22Rv1 (cell line): ENCODE results near the gene TREH.

ENCODE experiments used
- H3K27ac ChIP-seq: fragments of 450-650 bp; 2 replicates; pipeline ENCODE4 v1.5.1; 2017
- CTCF ChIP-seq: fragments of 450-650 bp; IDR thresholded peaks from 2 replicates; pipeline ENCODE4 v1.5.1; 2017; ENCODE audit warnings: mild to moderate bottlenecking
- ZFX ChIP-seq: fragments of 450-650 bp; IDR thresholded peaks from 2 replicates; pipeline ENCODE4 v1.6.1; 2017; ENCODE audit warnings: antibody characterized with exemption, borderline replicate concordance

The TREH gene

GRCh38 chr11:118653684-118654390 lies 25.6 kb downstream of the TREH start:
- no peak overlapping the region for H3K27ac ChIP-seq
- TF ChIP-seq ZFX: no peak
- no peak for TF ChIP-seq CTCF

GRCh38 chr11:118652681-118653181 lies 26.7 kb downstream of the TREH start:
- H3K27ac ChIP-seq: no peak overlapping the region
- no peak for TF ChIP-seq ZFX
- TF ChIP-seq CTCF: no peak

- H3K27ac ChIP-seq: no peak overlapping the region
- no peak for TF ChIP-seq CTCF
- no peak for TF ChIP-seq ZFX
Observed at GRCh38 chr11:118651820-118652219, 27.6 kb downstream of the TREH start.

- TF ChIP-seq CTCF (no peak), ZFX (no peak)
- no peak overlapping the region for H3K27ac ChIP-seq
Observed at GRCh38 chr11:118650366-118650765, 29.1 kb downstream of the TREH start.

- TF ChIP-seq CTCF (no peak), ZFX (no peak)
- H3K27ac ChIP-seq: no peak overlapping the region
Observed at GRCh38 chr11:118649941-118650340, 29.5 kb downstream of the TREH start.

- TF ChIP-seq CTCF (no peak), ZFX (no peak)
- H3K27ac ChIP-seq: no peak overlapping the region
Observed at GRCh38 chr11:118648291-118648690, 31.2 kb downstream of the TREH start.

GRCh38 chr11:118646393-118646792 lies 33.1 kb downstream of the TREH start:
- H3K27ac ChIP-seq: no peak overlapping the region
- TF ChIP-seq CTCF: no peak
- TF ChIP-seq ZFX: no peak
